A549 (cell line): ENCODE measurements around the gene TTC4.

Source experiments
- HDAC2 ChIP-seq: fragments of 200-600 bp; sonication (generic); IDR thresholded peaks from 2 replicates; pipeline ENCODE4 v1.6.1; 2016
- REST ChIP-seq: fragments of 200-600 bp; sonication (generic); IDR thresholded peaks from 2 replicates; pipeline ENCODE4 v1.6.1; 2016; ENCODE audit warnings: antibody characterized with exemption, mild to moderate bottlenecking, moderate library complexity

DNA sequence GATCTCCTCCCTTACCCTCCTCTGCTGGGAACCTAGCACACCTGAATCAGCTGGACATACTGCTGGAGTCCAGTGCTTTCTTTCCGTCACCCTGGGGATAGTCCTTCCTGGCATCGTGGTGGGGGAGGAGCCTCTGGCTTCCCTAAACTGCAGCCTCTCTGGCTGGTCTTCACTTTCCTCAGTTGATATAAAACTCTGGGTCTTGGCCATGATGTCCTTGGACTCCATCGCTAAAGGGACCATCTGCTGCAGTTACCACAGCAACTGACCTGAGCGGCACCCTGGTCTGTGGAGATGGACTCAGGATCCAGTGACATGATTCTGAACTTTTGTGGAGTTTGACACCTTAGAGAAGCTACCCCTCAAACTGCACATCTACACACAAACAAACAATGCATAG is 25.9 kb downstream of the TTC4 start:
- TF ChIP-seq REST (no peak), HDAC2 (no peak)
